Stimulated activated CD8-positive, alpha-beta memory T cell treated with anti-CD3 and anti-CD28 coated beads, Interleukin-4, amount 100 ng/mL, for 48 hours (primary cell): Measurements from ENCODE around the gene NXPH2.

Experiments used
- DNase-seq: peaks from one replicate; pipeline ENCODE4 v3.0.0-alpha.2; 2020

Gene NXPH2

DNA sequence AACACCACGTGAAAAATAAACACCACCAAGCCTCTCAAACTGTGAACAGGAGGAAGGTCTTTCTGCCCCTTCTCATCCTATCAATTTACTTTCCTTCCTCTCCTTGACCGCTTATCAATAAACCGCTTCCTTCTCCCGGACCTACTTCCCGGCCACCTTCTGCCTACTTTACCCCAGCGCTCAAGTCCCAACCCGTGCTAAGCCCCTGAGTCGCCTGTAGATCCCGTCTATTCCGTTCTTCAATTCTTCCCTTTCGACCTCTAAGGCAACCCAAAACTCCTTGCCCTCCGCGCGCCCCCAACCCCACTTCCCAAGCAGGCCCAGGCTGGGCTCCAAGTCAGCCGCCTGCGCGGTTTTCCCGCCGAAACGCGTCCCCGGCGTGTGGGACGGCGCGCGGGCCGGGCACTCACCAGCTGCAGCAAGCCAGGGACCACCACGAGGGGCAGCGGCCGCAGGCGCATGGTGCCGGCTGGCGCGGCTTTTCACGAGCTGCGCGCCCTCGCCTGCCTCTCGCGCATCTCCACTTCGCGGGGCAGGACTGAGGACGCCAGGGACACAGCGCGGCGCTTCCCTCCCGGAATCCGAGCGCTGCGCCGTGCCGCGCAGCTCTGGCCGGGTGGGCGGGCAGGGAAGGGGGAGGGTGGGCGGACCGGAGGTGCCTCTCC, at the start of gene NXPH2:
Gene NXPH2 (minus strand): TSS at position 610 of the 665 bp plus-strand sequence. CDS start 149 bp downstream, at position 461.
- no peak for DNase-seq

GRCh38 chr2:138829326-138829919, 49.2 kb upstream of the NXPH2 start:
- DNase-seq, result peak; percentile 39

DNA sequence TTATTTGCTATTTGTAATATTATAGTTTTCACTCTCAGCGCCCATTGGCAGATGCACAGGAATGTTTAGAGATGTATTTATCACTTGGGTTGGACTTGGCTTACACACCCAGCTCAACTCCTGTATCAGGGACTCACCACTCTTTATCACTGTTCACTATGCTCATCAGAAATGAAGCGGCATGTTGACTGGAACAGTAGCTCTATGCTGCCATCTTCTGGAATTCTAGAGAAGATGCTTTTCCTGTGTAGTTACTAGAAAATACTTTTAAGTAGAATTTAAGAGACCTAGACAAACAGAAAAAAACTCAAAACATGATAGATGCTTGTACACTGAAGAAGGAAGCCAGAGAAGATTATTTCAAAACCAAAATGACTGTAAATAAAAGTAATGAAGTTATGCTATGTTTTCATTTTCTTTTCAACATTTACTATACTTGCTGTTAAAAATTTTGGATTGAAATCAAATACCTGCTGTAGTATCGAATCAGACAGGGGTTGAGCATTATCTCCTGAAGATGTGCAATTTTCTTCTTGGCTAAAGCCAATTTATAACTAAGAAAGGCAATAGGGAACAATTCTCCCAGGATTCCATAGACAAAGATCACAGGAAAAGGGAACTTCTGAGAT, 47.4 kb upstream of the NXPH2 start:
- no peak for DNase-seq

- no peak for DNase-seq
Measured at GRCh38 chr2:138823666-138824065, 43.5 kb upstream of the NXPH2 start.

GRCh38 chr2:138819964-138820363, 39.8 kb upstream of the NXPH2 start:
- no peak for DNase-seq

DNA sequence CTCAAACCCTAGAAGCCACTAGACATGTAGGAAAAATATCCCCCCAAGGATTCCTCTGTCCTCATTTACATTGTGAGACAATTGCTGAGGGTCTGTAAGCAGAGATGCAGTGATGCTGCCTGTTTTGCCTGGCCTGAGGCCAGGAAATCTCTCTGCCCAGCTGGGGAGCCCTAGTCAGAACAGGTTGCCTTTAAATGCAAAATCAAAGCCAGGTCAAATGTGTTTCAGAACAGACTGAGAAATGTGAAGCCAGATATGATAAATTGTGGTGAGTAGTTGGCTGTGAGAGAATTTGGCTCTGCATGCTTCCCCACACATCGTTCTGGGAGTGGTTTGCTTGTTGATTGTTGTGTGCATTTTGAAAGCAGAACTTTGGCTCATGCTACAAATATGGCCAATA, 38.4 kb upstream of the NXPH2 start:
- DNase-seq, result no peak

GRCh38 chr2:138814123-138814898, 34.1 kb upstream of the NXPH2 start:
- no peak for DNase-seq

DNA sequence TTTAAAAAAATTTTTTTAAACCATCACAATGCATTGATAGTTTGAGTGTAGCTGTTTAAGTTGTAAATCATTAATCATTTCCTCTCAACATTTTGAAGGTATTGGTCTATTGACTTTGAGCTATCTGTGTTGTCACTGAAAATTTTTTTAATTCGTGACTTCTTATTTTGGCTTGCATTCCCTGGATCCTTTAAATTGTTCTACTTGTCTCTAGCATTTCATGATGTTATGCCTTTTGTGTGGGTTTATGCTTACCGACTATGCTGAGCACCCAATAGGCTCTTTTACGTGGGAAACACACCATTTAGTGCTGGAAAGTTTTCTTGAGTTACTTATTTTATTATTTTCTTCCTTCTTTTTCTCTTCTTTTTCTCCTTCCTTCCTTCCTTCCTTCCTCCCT, 31.2 kb upstream of the NXPH2 start:
- DNase-seq, result no peak

GRCh38 chr2:138794724-138795123, 14.5 kb upstream of the NXPH2 start:
- no peak for DNase-seq

GRCh38 chr2:138787053-138787666, 7.0 kb upstream of the NXPH2 start:
- DNase-seq, result no peak

GRCh38 chr2:138782383-138782782, 2.2 kb upstream of the NXPH2 start:
- no peak for DNase-seq

DNA sequence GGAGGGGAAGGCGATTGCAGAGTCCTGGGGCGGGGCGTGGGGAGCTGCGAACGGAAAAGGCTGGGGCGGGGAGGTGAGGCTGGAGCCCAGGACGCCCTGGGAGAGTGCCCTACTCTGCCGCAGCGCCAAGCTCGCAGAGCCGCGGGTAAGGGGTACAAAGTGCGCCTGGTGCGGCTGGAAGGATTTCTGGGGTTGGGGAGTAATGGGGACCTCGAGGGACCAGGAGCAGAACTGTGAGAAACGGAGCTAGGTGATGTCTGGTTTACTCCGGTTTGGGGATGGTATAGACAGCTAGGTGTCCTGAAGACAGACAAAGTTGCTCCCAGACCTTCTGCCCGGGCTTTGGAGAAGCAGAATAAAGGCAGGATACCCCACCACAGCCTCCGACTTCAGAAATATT, 718 bp upstream of the NXPH2 start:
- DNase-seq, result no peak

- no peak for DNase-seq
Measured at GRCh38 chr2:138780446-138780880, 273 bp upstream of the NXPH2 start.

- no peak for DNase-seq
Measured at GRCh38 chr2:138779406-138779780, 797 bp downstream of the NXPH2 start.

GRCh38 chr2:138777996-138778395, 2.2 kb downstream of the NXPH2 start:
- DNase-seq, result no peak

- DNase-seq, result no peak
Measured at GRCh38 chr2:138775736-138776135, 4.5 kb downstream of the NXPH2 start.

GRCh38 chr2:138771534-138771933, 8.7 kb downstream of the NXPH2 start:
- no peak for DNase-seq

DNA sequence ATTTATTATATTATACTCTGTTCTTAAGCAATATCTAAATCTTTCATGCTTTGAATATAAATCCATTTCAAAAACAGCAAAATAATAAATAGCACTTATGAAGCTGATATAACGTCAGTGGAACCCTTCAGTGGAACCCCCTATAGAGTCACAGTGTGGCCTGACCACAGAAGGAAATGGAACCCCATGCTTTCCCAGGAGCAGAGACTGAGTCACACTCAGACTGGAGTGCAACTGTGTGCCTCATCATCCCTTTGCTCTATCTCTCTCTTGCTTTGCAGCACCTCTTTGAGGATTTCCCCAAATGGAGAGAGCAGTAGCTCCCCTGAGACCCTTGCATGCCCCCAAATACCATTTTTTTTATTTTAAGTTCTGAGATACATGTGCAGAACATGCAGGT, 13.1 kb downstream of the NXPH2 start:
- DNase-seq, result no peak

DNA sequence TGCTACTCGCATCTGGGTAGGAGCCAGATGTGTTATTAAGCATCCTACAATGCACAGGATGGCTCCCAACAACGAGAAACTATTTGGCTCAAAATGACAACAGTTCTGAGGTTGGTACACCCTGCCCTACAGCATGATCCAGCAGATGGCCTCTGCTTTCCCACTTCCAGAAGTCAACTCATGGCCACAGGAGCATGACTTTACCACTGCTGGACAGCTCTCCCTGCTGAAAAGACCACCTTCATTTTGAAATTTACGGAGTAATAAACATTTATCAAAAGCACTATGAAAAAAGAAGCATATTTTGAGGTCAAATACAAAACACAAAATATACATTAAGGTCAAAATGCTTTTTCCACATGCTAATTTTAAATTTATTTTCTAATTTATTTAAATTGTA, 13.7 kb downstream of the NXPH2 start:
- DNase-seq, result no peak

GRCh38 chr2:138763971-138764370, 16.2 kb downstream of the NXPH2 start:
- no peak for DNase-seq

DNA sequence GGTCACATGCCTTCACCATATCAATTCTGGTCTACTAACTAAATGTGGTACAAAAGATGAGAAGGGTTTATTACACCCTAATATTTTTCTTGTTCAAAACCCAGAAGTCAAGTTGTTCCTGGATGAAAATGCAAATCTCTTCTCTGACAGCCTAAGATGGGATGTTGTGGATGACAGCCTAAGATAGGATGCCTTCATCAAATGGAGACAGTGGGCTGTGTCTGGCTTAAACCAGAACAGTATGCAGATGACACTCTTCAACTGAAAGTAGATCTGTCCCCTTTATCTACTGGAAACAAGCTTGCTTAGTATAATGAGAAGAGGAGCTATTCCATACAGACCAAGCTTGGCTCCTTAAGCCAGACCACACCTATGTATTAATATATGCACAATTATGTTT, 17.7 kb downstream of the NXPH2 start:
- no peak for DNase-seq

GRCh38 chr2:138760676-138761075, 19.5 kb downstream of the NXPH2 start:
- no peak for DNase-seq

- DNase-seq, result no peak
Measured at GRCh38 chr2:138757384-138757783, 22.8 kb downstream of the NXPH2 start.
